SK-N-SH (cell line): ENCODE data around the gene CD200.

Experiments
- ELF1 ChIP-seq: IDR thresholded peaks from 2 replicates; pipeline ENCODE4 v1.4.0; 2012
- EZH2phosphoT487 ChIP-seq: fragments of 200-600 bp; sonication (generic); IDR thresholded peaks from 2 replicates; pipeline ENCODE4 v1.6.1; 2017; ENCODE audit warnings: low read depth, mixed run types, mild to moderate bottlenecking, antibody characterized with exemption, moderate library complexity, borderline replicate concordance
- JUND ChIP-seq: IDR thresholded peaks from 2 replicates; pipeline ENCODE4 v1.4.0; 2012
- POLR2AphosphoS5 ChIP-seq: IDR thresholded peaks from 2 replicates; pipeline ENCODE4 v1.6.1; 2012; ENCODE audit warnings: low read depth, low read length
- RCOR1 ChIP-seq: fragments of 150-350 bp; IDR thresholded peaks from 2 replicates; pipeline ENCODE4 v1.6.1; 2017; ENCODE audit warnings: antibody characterized with exemption, low read length
- RFX5 ChIP-seq: IDR thresholded peaks from 2 replicates; pipeline ENCODE4 v1.6.1; 2012; ENCODE audit warnings: mild to moderate bottlenecking, improper control_type of control experiment, low read length
- SMC3 ChIP-seq: IDR thresholded peaks from 2 replicates; pipeline ENCODE4 v1.6.1; 2012; ENCODE audit warnings: low read depth, low read length, improper control_type of control experiment
- TCF12 ChIP-seq: IDR thresholded peaks from 2 replicates; pipeline ENCODE4 v1.4.0; 2012
- ZBTB33 ChIP-seq: IDR thresholded peaks from 2 replicates; pipeline ENCODE4 v1.4.0; 2012; ENCODE audit warnings: low read depth, borderline replicate concordance
- TF ChIP-seq, protein P1 (sequence below): fragments of 200-600 bp; sonication (generic); IDR thresholded peaks from 2 replicates; pipeline ENCODE4 v1.6.1; 2017; ENCODE audit warnings: antibody characterized with exemption, mild to moderate bottlenecking, moderate library complexity

DNA sequence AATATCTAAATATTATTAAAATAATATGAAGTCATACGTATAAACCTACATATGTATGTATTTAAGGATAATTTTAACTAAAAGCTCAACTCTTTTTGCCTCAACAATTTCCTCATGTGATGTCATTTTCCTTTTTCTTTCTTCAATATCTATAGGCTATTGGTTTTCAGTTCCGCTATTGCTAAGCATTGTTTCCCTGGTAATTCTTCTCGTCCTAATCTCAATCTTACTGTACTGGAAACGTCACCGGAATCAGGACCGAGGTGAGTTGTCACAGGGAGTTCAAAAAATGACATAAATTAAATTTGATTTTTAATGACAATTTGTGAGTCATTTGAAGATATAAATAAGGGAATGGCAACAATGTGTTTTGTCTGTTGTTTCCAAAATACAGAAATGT lies 16.6 kb downstream of the CD200 start:
- TF ChIP-seq POLR2AphosphoS5 = no peak
- TF ChIP-seq, protein P1, sequence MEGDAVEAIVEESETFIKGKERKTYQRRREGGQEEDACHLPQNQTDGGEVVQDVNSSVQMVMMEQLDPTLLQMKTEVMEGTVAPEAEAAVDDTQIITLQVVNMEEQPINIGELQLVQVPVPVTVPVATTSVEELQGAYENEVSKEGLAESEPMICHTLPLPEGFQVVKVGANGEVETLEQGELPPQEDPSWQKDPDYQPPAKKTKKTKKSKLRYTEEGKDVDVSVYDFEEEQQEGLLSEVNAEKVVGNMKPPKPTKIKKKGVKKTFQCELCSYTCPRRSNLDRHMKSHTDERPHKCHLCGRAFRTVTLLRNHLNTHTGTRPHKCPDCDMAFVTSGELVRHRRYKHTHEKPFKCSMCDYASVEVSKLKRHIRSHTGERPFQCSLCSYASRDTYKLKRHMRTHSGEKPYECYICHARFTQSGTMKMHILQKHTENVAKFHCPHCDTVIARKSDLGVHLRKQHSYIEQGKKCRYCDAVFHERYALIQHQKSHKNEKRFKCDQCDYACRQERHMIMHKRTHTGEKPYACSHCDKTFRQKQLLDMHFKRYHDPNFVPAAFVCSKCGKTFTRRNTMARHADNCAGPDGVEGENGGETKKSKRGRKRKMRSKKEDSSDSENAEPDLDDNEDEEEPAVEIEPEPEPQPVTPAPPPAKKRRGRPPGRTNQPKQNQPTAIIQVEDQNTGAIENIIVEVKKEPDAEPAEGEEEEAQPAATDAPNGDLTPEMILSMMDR = no peak
- TF ChIP-seq ELF1 = no peak
- no peak for TF ChIP-seq RCOR1
- no peak for TF ChIP-seq EZH2phosphoT487
- TF ChIP-seq ZBTB33 = no peak
- no peak for TF ChIP-seq SMC3
- no peak for TF ChIP-seq RFX5
- no peak for TF ChIP-seq JUND
- no peak for TF ChIP-seq TCF12
